NCI-H446 treated with DMSO at 0.1 percent for 48 hours (cell line): Measurements from ENCODE around the gene PSG1.
"Not testable (repeated sequence)": the region's sequence is repeated elsewhere in the genome, so short reads cannot be mapped to it uniquely, and the experiment has no call there.

Source experiments
- DNase-seq: peaks from one replicate; lab custom pipeline; 2025; lab: John Stamatoyannopoulos, UW

Gene PSG1

DNA sequence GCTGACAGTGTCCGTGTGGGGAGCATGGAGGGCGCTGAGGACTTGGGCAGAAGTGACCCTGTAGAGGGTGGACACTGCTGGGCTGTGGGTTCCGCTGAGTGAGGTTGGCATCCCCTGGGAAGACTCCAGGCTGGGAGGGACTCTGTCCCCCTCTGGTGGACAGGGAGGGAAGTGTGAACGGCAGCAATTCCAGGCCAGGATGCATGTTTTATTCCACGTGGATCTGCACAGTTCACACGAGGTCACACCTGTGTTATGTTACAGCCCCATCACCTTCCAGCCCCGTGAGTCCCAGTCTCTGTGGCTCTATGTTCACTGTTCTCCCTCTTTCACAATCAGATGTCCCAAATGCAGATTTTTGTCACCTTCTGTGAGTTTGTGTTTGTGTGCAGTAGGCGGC lies 1.8 kb upstream of the PSG1 start:
- not testable (repeated sequence) for DNase-seq

DNA sequence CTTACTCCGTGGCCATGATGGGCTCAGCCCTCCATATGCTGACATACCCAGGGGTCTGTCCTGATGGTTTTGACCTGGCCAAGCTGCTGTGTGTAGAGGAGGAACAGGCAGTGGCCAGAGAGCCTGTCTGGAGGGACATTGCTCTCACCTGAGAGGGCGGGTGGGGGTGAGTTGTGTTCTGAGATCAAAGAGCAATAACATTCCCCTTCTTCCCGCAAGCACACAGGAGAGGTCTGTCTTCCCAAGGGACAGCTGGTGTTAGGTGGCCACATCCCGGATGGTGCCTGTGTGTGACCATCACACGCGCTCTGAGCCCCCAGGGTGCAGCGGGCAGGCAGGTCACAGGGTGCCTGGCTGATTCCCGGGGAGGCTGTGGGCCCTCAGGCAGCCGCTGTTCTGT lies 1.1 kb upstream of the PSG1 start:
- not testable (repeated sequence) for DNase-seq

DNA sequence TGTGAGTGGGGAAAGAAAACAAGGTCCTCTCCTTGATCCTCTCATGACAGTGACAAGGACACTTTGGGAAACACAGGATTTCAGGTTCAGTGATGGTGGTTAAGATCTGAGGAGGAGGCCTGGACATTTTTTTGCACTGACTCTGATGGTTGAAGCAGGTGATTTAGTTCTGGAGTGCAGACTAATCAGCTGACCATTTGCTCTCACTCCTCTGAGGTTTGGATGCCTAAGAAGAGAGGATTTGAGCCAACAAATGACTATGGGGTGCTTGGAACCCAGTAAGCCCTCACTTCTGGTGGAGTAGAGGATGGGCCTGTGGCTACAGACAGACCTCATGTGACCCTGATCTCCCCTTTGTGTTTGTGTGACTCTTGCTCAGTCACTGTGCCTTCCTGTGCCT lies 2.9 kb downstream of the PSG1 start:
- DNase-seq, result not testable (repeated sequence)

DNA sequence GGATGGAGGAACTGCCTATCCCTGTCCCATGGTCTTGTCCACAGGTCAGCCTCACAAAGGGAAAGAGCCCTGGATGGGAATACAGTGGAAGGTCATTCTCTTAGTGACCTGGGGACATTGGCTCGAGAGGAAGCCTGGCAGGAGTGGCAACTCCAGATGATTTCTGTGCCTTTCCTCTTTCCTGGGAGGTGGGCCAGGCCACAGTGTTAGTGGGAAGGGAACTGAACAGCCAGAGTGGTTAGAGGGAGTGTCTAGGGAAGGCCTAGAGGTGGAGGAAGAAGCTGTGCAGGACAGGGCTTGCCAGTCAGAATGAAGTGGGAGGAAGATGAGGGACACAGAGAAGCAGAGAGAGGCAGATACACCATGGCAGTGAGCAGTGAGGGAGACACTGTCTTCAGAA lies 3.6 kb downstream of the PSG1 start:
- DNase-seq, result not testable (repeated sequence)

DNA sequence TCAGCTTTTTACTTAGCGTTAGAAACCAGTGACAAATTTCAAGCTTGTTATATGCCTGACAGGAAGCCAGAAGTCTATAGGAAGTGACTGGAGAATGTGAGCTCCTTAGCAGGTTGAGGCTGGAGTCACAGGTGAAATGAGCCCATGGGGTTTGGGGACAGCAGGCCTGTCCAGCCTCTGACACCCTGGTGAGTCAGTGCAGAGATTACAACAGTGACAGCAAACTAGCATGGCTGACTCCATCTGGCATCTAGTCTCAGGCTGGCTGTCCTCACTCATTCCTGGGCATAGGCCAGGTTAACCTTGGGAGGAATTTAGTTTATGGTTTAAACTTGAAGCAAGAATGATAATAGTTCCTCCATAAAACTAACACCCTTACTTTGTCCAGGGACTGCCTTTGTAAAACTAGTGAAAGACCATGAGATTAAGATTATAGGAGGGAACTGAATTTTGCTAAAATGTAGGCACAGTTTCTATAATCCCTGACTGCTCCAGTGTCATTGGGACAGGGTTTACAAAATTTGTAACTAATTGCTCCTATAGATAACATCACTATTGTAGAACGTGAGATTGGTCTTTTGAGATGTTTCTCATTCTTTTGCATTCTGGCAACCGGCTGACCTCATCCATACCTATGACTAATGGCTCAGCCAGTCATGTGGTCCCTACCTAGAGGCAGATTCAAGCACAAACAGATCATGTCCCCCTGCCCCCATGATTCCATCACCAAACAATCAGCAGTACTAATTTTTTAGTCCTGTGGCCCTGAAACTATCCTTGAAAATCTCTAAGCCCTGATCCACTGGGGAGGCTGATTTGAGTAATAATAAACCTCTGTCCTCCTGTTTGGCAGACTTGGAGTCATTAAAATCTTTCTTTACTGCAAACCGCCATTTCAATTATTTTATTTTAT lies 4.4 kb downstream of the PSG1 start:
- not testable (repeated sequence) for DNase-seq

DNA sequence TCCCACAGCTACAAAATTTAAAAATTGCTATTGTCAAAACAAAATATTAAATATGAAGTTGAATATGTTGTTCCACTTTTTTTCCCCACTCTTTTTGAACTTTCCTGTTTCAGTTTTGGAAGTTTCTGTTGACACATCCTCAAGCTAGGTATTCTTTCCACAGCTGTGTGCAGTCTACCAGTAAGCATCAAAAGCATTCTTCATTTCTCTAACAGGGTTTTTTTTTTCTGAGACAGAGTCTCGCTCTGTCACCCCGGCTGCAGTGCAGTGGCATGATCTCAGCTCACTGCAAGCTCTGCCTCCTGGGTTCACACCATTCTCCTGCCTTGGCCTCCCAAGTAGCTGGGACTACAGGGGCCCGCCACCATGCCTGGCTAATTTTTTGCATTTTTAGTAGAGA lies 5.4 kb downstream of the PSG1 start:
- not testable (repeated sequence) for DNase-seq

DNA sequence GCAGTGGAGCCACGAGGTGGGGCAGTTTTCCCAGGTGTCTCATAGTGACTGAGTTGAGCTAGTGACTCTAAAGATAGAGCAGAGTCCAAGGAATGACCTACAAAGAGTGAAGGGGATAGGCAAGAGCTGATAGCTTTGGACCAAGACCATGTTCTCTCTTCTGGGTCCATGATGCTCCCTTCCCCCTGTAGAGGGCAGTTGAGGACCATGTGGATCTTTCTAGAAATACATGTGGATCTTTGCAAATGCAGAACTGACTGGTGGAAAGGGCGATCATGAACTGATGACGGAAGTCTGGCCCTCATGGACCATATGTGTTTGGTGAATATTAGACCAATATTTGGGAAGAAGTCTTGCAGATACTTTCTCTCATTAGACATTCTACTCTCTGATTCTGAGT lies 6.9 kb downstream of the PSG1 start:
- DNase-seq, result no peak

DNA sequence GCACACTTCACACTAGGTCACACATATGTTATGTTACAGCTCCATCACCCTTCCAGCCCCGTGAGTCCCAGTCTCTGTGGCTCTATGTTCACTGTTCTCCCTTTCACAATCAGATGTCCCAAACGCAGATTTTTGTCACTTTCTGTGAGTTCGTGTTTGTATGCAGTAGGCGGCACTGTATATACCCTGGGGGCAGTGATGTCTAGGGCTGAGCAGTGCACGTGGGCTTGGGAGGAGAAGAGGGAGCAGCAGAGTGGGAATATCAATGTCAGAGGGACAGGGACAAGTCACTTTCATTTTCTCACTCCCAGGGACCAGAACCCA lies 22.0 kb downstream of the PSG1 start:
- no peak for DNase-seq

DNA sequence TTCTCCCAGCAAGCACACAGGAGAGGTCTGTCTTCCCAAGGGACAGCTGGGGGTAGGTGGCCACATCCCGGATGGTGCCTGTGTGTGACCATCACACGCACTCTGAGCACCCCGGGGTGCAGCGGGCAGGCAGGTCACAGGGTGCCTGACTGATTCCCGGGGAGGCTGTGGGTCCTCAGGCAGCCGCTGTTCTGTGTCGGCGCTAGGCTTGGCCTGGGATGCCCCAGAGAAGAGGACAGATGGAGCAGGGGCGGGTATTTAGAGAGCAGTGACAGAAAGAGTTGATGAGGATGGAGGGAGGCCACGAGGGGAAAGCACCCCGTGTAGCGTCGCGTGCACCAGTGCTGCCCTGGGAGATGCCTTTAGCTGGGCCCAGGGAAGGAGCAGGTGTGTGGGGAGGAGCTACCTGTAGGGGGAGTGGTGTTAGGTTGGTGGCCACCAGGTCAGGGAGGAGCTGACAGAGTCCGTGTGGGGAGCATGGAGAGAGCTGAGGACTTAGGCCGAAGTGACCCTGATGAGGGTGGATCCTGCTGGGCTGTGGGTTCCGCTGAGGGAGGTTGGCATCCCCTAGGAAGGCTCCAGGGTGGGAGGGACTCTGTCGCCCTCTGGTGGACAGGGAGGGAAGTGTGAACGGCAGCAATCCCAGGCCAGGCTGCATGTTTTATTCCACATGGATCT lies 22.5 kb downstream of the PSG1 start:
- DNase-seq, result not testable (repeated sequence)

DNA sequence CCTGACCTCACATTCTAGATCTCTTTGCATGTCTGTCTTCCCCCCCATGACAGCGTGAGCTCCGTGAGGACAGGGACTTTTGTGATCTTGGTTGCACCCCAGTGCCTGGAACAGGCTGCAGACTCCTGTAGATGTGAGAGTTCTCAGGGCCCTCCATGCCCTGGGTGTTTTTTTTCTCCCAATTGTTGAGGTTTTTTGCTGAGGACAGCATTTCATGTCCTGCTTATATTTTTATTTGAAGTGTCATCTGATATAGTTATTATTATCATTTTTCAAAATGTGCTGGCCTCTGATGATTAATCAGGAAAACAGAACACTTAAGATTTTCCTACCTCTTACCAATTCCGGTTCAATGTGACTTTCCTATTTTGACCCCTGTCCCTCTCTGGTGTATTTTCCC lies 24.8 kb downstream of the PSG1 start:
- not testable (repeated sequence) for DNase-seq

DNA sequence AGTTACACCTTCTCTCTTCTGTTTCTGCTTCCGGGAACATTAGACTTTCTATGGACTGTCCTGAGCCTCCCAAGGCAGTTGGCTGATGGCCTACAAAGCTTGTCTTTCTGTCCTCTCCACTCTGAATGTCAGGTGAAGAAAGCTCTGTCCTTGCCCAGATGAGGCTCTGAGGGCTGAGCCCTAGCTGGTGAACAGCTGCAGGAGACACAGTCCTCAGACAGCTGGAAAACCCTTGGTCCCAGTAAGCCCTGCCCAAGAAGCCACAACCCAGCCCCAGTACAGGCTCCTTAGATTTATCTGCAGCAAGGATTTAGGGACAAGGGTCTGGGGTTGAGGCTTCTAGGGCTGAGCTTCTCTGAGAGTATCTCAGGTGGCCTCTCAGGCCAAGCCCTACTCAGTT lies 26.3 kb downstream of the PSG1 start:
- not testable (repeated sequence) for DNase-seq

DNA sequence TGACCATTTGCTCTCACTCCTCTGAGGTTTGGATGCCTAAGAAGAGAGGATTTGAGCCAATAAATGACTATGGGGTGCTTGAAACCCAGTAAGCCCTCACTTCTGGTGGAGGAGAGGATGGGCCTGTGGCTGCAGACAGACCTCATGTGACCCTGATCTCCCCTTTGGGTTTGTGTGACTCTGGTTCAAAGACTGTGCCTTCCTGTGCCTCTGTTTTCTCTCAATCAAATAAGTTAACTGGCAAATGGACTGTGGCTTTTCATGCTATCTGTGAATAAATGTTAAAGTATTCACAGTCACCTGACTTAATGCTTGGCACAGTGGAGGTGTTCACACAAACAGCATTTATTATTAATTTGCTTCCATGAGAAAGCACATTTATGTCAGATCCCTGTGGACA lies 26.7 kb downstream of the PSG1 start:
- DNase-seq, result not testable (repeated sequence)

DNA sequence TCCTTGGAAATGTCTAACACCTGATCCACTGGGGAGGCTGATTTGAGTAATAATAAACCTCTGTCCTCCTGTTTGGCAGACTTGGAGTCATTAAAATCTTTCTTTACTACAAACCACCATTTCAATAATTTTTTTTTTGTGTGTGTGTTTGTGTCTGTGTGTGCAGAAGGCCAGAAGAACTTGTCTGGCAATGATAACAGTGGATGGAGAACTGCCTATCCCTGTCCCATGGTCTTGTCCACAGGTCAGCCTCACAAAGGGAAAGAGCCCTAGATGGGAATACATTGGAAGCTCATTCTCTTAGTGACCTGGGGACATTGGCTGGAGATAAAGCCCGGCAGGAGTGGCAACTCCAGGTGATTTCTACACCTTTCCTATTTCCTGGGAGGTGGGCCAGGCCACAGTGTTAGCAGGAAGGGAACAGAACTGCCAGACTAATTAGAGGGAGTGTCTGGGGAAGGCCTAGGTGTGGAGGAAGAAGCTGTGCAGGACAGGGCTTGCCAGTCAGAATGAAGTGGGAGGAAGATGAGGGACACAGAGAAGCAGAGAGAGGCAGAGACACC lies 27.7 kb downstream of the PSG1 start:
- not testable (repeated sequence) for DNase-seq

DNA sequence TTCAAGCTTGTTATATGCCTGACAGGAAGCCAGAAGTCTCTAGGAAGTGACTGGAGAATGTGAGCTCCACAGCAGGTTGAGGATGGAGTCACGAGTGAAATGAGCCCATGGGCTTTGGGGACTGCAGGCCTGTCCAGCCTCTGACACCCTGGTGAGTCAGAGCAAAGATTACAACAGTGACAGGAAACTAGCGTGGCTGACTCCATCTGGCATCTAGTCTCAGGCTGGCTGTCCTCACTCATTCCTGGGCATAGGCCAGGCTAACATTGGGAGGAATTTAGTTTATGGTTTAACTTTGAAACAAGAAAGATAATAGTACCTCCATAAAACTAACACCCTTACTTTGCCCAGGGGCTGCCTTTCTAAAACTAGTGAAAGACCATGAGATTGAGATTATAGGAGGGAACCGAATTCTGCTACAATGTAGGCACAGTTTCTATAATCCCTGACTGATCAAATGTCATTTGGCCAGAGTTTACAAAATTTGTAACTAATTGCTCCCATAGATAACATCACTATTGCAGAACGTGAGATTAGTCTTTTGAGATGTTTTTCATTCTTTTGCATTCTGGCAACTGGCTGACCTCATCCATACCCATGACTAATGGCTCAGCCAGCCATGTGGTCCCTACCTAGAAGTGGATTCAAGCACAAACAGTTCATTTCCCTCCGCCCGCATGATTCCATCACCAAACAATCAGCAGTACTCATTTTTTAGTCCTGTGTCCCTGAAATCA lies 28.4 kb downstream of the PSG1 start:
- no peak for DNase-seq

DNA sequence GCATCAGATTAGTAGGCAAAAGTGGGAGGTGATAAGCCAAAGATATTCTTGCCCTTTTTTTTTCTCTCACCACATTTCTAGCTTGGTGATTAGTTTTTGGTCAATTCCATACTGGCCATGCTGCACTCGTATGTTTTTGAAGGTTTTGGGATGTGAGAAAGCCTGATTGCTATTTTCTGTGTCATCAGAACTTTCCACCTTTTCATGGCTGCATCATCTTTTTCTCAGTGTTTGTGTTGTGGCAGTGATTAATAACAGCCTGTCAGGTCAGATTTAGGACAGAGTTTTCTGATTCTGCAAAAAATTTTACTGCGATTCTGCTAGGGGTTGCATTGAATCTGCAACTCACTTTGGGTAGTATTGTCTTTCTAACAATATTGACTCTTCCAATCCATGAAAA lies 32.9 kb downstream of the PSG1 start:
- DNase-seq, result no peak

DNA sequence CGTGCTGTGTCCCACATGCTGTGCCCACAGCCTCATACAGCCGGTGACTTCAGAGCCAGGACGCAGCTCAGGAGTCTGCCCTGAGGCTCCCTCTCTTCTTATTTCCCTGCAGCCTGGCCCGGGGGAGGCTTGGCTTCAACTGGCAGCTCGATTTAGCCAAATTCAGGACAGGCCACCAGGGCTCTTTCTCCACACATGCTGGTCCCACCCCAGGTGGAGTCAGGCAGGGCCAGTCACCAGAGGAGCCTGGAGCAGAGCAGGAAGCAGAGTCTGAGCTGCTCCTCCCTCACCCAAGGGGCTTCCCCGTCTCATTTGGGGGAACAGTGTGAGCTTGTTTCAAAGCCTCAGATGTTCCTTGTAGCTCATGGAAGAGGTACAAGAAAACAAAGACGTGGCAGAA lies 35.9 kb downstream of the PSG1 start:
- DNase-seq, result not testable (repeated sequence)

DNA sequence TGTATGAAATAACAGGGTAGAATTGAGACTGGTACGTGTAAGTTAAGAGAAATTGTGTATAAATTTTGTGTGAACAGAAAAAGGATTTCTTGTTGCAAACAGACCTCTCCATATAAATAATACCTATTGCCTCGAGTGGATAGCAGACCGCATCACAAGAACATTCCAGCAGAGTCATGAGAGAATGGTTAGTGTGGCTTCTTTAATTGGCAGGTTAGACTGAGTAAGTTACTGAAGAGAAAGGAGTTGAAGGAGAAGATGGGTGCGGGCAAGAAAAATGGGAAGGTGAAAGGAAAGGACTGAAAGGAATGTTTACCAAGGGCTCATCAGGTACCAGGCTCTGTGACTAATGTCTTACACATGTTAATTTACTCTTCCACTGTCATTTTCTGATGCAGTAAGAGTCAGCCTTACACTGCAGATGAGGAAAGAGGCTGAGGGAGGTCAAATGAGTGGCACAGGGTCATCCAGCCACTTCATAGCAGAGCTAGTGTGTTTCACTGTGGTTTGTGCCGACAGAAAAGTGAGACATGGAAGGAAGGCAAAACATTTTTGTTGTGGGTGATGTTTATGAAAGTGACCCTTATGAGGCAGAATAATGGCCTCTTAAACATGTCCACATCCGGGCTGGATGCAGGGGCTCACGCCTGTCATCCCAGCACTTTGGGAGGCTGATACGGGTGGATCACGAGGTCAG lies 46.6 kb downstream of the PSG1 start:
- DNase-seq, result not testable (repeated sequence)

DNA sequence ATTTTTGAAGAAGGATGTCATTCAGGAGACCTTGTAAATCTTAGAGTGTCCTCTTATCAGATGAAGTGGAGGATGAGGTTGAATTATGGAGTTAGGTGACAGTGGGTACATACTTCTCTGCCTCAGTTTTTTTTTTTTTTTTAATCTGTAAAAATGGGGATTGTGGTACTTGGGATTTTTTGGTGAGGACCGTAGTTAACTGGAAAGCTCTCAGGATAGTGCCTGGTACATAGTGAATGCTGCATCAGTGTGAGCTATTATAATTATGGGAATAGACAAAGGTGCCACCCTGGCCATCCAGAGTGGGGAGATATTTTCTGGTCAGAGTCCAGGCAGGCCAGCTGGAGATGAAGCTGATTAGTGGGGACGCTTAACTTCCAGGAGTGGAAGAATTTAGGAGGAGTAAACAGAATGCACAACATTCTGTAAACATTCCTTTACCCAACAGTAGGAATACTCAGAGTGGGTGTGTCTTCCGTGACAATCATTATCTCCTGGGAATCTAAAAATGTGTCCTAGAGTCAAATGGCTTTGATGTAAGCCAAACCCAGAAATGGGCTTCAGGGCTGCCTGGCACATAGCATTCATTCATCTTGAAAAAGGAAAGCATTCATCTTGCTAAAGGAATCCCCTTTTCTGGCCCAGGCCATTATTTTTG lies 47.4 kb downstream of the PSG1 start:
- not testable (repeated sequence) for DNase-seq

DNA sequence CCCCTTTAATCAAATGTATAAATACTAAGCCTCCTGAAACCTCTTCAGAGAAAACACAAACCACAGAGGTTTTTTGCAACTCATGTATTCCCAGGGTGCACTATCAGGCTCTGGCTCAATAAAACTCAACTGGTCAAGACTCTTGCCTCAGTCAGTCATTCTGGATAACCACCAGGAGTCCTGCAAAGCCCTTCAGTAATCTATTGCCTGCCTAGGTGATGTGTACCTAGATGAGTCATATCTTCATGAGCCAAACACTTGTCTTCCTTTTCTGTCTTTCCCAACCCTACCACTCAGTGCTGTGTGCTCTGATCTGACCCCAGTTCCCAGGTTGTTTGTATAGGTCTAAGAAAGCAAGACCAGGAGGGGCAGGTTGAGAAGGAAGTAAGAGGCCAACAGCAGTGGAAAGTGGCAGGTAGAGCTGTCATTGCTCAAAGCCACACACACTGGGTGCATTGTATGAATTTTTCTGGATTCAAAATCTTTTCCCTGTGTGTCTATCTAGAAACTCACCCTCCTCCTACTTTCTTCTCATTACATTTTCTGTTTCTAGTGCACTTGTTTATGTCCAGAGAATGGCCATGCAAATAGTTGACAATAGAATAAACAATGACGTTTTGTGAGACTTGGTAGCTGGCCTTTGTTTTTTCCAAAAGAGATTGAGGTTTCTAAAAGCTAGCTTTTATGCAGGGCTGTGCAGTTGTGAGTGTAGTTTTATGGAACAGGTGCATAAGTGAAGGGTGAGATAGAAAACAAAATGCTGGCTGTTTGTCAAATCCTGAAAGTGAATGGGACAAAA lies 48.1 kb downstream of the PSG1 start:
- DNase-seq, result no peak

DNA sequence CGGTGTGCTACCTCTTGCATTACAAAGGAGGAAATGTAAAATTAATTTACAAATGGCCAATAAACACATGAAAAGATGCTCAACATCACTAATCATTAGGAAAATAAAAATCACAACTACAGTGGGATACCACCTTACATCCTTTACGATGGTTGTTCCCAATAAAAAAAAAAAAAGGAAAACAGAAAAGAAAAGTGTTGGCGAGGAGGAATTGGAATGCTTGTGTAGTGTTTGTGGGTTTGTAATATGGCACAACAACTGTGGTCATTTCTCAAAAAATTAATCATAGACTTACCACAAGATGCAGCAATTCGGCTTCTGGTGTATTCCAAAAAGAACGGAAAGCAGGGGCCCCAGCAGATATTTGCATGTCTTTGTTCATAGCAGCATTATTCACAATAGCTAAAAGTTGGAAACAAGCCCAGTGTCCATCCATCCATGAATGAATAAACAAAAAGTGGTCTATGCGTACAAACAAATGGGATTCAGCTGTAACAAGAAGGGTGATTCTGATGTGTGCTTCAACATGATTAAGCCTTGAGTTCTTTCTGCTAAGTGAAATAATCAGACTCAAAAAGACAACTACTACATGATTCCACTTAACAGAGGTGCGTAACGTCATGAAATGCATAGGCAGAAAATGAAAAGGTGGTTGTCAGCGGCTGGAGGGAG lies 58.1 kb downstream of the PSG1 start:
- not testable (repeated sequence) for DNase-seq
